Measurements from ENCODE around the gene PACC1. TPM values are rescaled to one million over a fixed set of nuclear protein-coding genes. Genes with fewer than 3 reads are reported as not detected.

Gene PACC1
- total RNA-seq, 1 experiment from 2014 or later = 14.8 TPM

DNA sequence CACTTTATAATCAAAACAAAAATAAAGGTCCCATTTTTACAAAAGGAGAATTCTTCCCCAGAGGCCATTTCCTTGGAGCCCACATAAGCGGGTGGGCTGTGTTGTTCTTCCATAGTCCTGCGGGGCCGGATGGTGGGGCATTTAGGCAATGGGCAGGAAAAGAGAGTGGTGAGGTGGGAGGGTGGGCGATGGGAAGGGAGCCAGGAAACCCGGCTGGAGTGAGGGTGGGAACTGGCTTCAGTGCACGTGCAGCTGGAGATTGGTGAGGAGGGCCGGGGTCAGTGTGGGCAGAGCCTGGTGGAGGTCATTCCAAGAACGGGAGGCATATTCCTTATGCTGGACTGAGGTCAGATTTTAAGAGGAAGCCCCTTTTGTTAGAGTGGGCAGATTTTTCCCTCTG lies 31.6 kb upstream of the PACC1 start:
- DNase-seq (ENCODE audit: low read depth) = no peak
- in situ Hi-C loops (cut with HindIII; ENCODE audit: low pct_unique_long_range_greater_than_20kb, low sequenced_read_pairs) = no loop called here

DNA sequence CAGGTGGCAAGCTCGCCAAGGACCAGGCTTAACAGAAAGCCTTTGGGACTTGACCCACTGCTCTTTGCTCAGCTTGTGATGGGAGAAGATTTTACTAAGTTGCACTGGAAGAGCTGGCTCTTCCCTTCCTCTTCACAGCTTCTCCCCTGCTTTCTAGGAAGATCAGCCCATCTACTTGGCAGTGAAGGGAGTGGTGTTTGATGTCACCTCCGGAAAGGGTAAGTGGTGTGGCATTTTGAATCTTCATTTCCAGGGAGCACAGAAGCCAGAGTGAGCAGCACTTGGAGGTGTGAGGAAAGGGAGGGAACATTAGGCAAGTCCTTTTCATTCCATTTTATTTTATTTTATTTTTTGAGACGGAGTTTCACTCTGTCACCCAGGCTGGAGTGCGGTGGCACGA lies 27.7 kb upstream of the PACC1 start:
- no peak for DNase-seq (ENCODE audit: low read depth)
- in situ Hi-C loops (cut with HindIII; ENCODE audit: low pct_unique_long_range_greater_than_20kb, low sequenced_read_pairs) = no loop called here

GRCh38 chr1:212440419-212440818 lies 25.7 kb upstream of the PACC1 start:
- no peak for DNase-seq (ENCODE audit: low read depth)
- in situ Hi-C loops (cut with HindIII; ENCODE audit: low pct_unique_long_range_greater_than_20kb, low sequenced_read_pairs) = no loop called here

GRCh38 chr1:212438831-212439237 lies 24.1 kb upstream of the PACC1 start:
- DNase-seq (ENCODE audit: low read depth) = no peak
- in situ Hi-C loops (cut with HindIII; ENCODE audit: low pct_unique_long_range_greater_than_20kb, low sequenced_read_pairs) = no loop called here

DNA sequence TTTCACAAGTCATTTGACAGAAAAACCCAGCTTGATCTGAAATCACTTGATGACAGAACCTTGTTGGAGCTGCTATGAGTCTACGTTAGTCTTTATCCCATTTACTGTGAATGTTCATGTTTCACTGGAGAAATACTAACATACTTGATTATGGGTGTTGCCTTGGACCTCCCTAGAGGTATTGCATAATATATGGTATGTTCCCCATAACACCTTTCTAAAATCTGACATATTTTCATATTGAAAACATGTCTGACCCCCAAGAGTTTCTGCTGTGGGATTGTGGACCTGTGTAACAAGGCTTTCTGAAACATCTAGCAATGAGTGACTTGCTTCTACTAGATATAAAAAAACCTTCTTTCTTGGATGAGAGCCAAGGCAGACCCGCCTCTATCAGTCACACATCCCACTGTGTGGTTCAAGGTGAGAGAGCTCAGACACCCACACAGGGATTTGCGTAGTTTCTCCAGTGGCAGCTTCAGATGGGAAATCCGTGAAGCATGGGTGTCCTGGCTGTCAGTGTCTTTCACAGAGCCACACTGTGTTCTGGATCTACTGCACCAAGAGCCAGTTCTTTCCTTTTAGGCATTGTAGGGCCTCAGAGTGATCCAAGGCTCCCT lies 22.6 kb upstream of the PACC1 start:
- DNase-seq (ENCODE audit: low read depth) = no peak
- in situ Hi-C loops (cut with HindIII; ENCODE audit: low pct_unique_long_range_greater_than_20kb, low sequenced_read_pairs) = no loop called here

GRCh38 chr1:212434992-212435391 lies 20.3 kb upstream of the PACC1 start:
- in situ Hi-C loops (cut with HindIII; ENCODE audit: low pct_unique_long_range_greater_than_20kb, low sequenced_read_pairs) = no loop called here
- no peak for DNase-seq (ENCODE audit: low read depth)

DNA sequence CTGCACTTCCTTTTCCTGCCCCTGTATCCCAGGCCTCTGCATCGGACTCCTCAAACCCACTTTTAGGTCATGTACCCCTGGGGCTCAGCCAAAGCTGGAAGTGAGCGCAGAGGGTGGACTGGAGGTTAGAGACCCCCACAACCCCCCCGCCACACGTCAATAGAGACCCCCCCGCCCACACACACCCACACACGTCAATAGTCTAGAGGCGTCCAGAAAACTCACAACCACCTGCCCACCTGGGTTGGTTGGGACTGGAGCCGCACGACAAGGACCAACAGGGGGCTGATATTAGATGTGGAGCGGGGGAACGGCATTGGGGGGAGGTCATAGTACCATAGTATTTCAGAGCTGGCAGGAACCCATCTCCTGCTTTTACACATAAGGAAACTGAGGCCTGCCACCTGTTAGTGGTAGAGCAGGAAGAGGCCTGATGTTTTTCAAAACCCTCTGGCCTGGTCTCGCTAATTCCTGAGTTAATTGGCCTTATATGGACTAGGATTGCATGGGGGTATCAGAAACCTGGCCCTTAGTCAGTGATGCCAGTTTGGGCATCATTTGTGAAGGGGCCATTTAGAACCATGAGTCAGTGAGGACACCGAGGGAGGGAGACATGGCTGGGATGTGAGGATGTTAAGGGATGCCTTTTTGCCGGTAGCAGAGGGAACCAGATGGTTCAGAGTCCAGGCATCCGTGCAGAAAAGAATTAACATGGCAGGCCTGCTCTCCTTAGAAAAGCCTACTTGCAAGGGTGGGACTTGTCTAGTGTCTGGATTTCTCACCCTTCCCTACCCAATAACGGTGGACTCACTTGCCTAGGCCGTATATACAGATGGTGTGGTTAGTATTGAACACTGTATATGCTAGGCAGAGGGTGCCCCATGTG lies 19.1 kb upstream of the PACC1 start:
- in situ Hi-C loops (cut with HindIII; ENCODE audit: low pct_unique_long_range_greater_than_20kb, low sequenced_read_pairs) = no loop called here
- DNase-seq (ENCODE audit: low read depth) = no peak

GRCh38 chr1:212432661-212433576 lies 18.2 kb upstream of the PACC1 start, which contains the start of gene NENF:
Gene NENF (plus strand): TSS chr1:212432920. CDS start chr1:212432944, 24 bp downstream.
- DNase-seq (ENCODE audit: low read depth) = peak; percentile 67
- in situ Hi-C loops (cut with HindIII; ENCODE audit: low pct_unique_long_range_greater_than_20kb, low sequenced_read_pairs) = no loop called here

DNA sequence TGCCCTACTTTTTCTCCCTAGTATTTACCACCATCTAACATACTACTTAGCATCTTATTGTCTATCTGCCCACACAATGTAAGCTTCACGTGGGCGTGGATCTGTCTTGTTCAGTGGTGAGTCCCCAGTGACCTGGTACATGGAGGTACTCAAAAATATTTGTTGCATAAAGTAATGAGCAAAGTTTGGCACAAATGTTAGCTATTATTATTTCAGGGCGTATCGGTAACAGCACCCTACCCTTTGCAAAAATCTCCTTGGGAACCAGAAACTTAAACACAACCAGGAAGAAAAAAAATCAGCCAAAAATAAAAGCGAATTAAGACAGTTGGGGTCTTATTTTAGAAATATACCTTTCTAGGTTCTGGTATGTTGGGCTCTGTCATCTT lies 17.6 kb upstream of the PACC1 start:
- DNase-seq (ENCODE audit: low read depth) = no peak
- in situ Hi-C loops (cut with HindIII; ENCODE audit: low pct_unique_long_range_greater_than_20kb, low sequenced_read_pairs) = no loop called here

DNA sequence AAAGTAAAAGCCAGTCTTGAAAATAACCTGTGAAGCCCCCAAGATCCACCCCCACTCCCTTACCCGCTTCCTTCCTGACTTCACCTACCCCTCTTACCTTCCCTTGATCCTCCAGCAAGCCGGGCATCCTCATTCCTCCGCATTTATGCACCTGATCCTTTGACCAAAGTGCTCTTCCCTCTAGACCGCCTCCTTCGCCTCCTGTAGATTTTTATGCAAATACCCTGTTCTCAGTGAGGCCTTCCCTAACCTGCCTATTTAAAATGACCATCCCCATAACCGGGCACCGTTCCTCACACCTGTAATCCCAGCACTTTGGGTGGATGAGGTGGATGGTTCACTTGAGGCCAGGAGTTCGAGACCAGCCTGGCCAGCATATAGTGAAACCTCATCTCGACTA lies 17.0 kb upstream of the PACC1 start:
- in situ Hi-C loops (cut with HindIII; ENCODE audit: low pct_unique_long_range_greater_than_20kb, low sequenced_read_pairs) = no loop called here
- no peak for DNase-seq (ENCODE audit: low read depth)

DNA sequence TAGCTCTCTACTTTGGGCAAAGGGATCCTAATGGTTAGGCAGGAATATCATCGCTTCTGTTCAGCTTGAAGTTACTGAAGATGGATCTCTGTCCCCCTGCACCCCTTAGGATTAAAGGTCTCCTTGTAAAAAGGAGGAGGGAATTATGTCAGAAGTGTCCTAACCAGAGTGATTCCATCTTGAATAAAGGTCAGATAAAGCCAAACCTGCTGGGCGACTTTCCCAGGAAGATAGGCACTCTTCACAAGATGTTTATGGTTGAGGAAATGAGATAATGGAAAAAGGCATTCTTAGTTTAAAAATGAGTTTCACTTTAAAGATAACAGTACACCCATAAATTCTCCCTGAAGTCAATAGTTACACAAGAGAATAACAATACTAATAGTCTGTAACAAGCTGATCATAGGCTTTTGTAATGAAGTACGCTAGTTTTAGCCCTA lies 16.3 kb upstream of the PACC1 start:
- no peak for DNase-seq (ENCODE audit: low read depth)
- in situ Hi-C loops (cut with HindIII; ENCODE audit: low pct_unique_long_range_greater_than_20kb, low sequenced_read_pairs) = no loop called here

GRCh38 chr1:212430416-212430815 lies 15.7 kb upstream of the PACC1 start:
- no peak for DNase-seq (ENCODE audit: low read depth)
- in situ Hi-C loops (cut with HindIII; ENCODE audit: low pct_unique_long_range_greater_than_20kb, low sequenced_read_pairs) = no loop called here

DNA sequence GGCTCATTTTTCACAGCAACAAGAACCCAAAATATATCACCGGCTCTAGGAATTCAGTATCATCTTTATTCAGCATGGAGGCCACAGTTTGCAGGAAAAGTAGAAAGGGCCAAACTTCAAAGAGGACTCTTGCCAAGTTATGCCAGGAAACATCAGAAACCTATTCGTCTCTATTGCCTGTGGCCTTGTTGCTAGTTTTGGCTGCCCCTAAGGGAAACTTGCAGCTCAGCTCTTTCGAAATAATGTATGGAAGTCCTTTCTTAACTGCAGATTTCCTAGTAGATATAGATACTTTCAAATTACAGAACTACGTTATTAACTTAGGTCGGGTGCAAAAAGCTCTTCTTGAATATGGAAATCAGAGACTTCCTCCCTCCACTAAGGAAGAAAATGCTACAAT lies 13.8 kb upstream of the PACC1 start:
- in situ Hi-C loops (cut with HindIII; ENCODE audit: low pct_unique_long_range_greater_than_20kb, low sequenced_read_pairs) = no loop called here
- no peak for DNase-seq (ENCODE audit: low read depth)

DNA sequence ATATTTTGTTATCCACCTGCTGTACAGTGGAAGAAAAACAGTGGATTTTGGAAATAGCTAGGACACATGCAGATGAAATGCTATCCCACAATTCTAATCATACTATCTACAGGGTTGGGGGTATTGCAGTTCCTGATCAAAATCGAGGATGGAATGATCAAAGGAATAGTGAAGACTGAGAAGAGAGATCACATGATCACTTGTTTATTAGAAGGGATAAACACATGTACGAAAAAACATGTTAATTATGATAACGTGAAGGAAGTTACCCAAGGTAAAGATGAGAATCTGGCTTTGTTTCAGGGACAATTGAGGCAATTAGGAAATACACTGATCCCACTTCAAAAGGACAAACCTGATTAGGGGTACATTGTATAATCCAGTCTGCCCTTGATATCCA lies 9.2 kb upstream of the PACC1 start:
- in situ Hi-C loops (cut with HindIII; ENCODE audit: low pct_unique_long_range_greater_than_20kb, low sequenced_read_pairs) = no loop called here
- DNase-seq (ENCODE audit: low read depth) = no peak

DNA sequence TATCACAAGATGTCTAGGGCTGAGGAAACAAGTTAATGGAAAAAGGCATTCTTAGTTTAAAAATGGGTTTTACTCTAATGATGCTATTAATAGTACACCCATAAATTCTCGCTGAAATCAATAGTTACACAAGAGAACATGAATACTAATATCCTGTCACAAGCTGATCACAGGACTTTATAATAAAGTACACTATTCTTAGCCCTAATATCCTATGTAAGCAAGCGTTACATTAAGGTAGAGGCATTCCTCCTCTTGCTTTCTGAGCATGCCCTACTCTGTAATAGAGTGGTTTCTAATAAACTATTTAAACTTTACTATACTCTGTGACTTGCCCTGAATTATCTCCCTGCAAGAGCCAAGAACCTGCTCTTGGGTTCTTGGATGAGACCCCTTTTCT lies 6.5 kb upstream of the PACC1 start:
- no peak for DNase-seq (ENCODE audit: low read depth)
- in situ Hi-C loops (cut with HindIII; ENCODE audit: low pct_unique_long_range_greater_than_20kb, low sequenced_read_pairs) = no loop called here

- in situ Hi-C loops (cut with HindIII; ENCODE audit: low pct_unique_long_range_greater_than_20kb, low sequenced_read_pairs) = no loop called here
- DNase-seq (ENCODE audit: low read depth) = no peak
Measured at GRCh38 chr1:212415107-212415841, 588 bp upstream of the PACC1 start.

DNA sequence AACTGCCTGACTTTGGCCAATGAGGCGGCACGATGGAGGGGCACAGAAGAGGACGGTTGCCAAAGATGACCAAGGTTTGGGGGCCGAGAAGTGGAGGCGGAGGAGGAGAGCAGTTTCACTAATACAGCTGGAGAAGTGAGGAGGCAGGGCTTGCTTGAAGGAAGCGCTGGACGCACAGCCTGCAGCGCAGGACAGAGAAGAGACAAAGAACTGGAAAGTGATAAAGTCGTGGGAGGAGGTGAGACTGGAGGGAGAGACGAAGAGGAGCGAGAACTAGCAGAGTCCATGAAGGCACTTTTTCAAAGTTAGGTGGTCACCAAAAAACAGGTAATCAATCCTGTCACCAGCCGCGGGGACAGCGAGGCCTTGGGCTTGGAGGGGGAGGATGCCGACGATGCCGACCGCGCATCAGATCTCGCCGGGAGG lies 771 bp downstream of the PACC1 start:
- in situ Hi-C loops (cut with HindIII; ENCODE audit: low pct_unique_long_range_greater_than_20kb, low sequenced_read_pairs) = no loop called here
- peak; percentile 22 for DNase-seq (ENCODE audit: low read depth)

- no peak for DNase-seq (ENCODE audit: low read depth)
- in situ Hi-C loops (cut with HindIII; ENCODE audit: low pct_unique_long_range_greater_than_20kb, low sequenced_read_pairs) = no loop called here
Measured at GRCh38 chr1:212412374-212412773, 2.3 kb downstream of the PACC1 start.
